CD4-positive, alpha-beta T cell treated with Interleukin-6 for 4 hours (primary cell): Measurements from ENCODE around the gene ZNF850.

ENCODE experiments used
- DNase-seq: peaks from one replicate; pipeline ENCODE4 v3.0.0-alpha.2; 2020; ENCODE audit warnings: mixed read lengths

The ZNF850 gene

DNA sequence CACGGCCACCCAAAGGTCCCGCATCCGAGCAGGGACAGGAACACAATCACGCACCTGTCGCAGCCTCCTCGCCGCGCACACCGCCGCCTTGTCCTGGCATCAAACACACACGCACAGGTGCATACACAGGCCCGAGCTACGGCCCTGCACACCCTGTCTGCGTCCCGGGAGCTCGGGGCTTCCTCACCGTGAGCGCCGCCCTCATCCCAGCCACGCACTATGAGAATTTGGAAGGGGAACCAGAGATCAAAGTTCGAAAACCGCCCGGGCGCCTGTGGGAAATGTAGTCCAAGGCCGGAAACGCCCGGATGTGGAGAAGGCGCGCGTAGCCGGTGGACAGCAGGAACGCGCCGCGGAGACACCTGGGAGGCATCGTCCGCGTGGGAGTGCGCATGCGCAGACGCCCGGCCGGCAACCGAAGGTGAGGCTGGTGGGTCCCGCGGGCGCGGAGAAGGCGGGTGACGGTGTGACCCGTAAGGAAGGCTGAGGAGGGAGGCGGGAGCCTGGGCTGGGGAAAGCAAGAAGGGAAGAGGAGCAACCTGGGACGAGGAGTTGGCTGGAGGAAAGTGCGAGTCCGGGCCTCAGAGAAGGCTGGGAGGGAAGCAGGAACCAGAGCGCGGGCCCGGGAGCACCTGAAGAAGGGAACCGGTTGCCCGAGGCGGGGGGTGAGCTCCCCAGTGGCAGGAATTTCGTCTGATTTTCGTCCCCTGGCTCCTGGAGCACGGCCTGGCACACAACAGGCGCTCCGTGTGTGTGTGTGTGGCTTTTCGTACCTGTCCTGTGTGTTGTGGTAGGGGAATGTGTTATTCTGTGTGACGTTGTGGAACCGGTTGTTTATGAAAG lies 85.2 kb downstream of the ZNF850 start, which contains the start of gene ZNF567:
ZNF567 (plus strand) TSS at position 399 of the 843 bp plus-strand sequence. CDS start 7,256 bp downstream, outside the sequence.
- peak; percentile 98 for DNase-seq

DNA sequence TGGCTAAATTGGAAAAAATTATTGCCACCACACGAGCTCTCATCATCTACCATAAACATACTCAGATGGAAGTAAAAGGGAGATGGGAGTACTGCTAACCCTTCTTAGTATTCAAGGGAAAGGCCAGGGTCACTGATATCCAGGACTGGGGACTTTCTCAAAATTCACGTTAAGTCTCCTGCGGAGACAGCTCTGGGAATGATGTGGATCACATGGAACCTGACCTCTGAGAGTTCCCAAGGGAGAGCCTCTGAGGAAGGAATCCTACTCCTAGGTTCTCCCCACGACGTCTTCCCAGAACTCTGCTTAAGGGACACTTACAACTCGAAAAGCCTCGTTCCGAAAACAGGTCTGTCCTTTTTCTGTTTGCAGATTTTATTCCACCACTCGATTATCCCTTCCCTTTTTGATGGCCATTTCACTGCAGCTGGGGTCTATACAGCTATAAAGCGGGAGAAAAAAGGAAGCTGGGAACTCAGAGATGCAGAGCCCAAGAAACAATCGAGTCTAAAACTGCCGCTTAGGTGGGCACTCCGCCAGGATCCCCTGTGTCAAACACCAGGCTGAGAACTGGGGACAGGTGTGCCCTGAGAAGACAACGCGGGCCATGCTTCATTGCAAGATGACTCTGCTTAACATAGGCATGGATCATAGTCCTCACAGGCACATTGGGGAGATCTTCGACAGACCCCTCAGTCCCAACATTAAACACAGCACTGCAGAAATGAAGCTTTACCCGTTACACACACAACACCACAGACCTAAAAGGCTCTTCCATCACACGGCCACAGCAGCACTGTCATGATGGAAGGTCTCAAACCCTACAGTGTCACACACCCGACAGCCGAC lies 86.0 kb downstream of the ZNF850 start:
- DNase-seq = no peak

DNA sequence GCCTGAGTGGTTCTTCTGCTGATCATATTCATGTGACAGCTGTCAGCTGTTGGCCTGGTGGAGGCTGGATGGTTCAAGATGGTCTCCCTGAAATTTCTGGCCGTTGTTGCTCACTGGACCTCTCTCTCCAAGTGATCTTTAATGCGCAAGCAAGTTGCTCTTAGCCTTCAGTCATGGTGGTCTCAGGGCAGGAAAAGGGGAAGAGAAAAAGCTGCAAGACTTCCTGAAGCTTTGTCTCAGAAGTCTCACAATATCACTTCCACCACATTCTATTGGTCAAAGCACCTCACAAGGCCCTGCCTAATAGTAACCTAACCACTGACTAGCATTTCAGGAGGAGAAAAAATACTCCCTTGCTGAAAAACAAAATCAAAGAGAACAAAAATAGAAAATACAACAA lies 86.8 kb downstream of the ZNF850 start:
- DNase-seq = no peak

DNA sequence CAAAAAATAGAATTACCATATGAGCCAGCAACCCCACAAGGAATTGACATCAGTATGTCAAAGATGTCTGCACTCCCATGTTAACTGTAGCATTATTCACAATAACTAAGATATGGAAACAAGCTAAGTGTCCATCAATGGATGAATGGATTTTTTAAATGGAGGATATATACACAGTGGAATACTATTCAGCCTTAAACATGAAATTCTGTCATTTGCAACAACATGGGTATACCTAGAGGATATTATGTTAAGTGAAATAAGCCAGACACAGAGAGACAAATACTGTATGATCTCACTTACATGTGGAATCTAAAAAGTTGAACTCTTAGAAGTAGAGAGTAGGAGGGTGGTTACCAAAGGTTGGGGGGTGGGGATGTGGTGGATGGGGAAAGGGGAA lies 93.2 kb downstream of the ZNF850 start:
- no peak for DNase-seq

DNA sequence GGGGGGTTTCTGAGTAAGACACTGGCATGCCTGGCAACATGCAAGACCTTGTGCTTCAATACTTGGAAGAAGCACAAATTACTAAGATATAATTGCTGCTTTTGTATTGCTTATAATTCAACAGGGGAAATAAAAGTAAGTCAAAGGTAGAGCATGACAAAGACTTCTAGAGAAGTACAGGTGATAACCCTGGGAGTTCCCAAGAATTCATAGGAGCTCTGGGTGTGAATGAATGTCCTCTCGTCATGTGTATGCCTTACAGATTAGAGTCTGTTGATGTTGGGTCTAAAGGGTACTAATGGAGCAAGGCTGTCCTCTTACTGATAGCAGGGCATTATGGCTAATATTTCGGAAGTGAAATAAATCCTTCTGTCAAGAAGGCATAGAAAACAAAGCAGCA lies 98.4 kb downstream of the ZNF850 start:
- no peak for DNase-seq

DNA sequence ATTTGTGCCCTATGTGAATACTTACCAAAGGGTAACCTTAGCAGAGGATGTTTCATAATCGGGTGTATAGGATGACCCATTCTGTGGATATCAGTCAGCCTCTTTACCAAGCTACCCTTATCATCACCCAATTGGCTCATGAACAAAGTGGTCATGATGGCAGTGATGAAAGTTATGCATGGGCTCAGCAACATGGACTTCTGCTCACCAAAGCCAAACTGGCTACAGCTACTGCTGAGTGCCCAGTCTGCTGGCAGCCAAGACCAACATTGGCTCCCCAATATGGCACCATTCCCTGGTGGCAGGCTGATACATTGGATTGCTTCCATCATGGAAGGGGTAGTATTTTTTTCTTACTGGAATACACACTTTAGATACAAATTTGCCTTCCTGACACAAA lies 100.2 kb downstream of the ZNF850 start:
- no peak for DNase-seq

DNA sequence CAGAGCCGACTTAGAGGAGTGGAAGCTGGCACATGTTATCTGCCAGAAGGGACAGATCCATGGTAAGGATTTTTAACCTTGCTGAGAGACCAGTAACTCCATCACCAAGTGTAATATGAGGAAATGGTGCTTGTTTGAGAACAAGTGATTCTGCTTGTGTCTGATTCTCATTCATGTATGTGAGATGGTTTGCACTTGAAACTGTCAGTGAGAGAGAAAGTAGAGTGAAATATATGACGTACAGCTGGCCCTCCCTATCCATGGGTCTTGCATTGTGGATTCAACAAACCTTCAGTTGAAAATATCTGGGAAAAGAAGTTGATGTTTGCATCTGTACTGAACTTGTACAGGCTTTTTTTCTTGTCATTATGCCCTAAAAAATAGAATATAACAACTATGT lies 104.0 kb downstream of the ZNF850 start:
- no peak for DNase-seq

DNA sequence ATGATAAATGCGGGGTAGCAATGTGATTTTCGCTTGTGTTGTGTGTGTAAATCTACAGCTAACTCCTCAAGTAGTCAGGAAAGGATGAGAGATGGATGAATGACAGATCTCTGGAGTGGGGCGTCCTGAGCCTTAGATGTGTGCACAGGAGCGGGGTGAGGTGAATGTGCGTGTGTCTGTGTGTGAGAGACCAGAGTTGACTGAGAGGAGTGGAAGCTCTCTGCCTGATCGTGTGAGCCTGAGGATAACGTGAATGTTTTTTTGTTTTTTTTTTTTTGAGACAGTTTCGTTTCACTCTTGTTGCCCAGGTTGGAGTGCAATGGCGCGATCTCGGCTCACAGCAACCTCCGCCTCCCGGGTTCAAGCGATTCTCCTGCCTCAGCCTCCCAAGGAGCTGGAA lies 106.8 kb downstream of the ZNF850 start:
- no peak for DNase-seq
